GM18867 (cell line): ENCODE data around the gene FAM210A.

Experiments used
- ATAC-seq: cut with Tn5 transposase; IDR thresholded peaks from one replicate; pipeline ENCODE4 v1.9.1; 2021; ENCODE audit warnings: mild to moderate bottlenecking, moderate library complexity; ENCODE audit not compliant: unreplicated experiment

The FAM210A gene

DNA sequence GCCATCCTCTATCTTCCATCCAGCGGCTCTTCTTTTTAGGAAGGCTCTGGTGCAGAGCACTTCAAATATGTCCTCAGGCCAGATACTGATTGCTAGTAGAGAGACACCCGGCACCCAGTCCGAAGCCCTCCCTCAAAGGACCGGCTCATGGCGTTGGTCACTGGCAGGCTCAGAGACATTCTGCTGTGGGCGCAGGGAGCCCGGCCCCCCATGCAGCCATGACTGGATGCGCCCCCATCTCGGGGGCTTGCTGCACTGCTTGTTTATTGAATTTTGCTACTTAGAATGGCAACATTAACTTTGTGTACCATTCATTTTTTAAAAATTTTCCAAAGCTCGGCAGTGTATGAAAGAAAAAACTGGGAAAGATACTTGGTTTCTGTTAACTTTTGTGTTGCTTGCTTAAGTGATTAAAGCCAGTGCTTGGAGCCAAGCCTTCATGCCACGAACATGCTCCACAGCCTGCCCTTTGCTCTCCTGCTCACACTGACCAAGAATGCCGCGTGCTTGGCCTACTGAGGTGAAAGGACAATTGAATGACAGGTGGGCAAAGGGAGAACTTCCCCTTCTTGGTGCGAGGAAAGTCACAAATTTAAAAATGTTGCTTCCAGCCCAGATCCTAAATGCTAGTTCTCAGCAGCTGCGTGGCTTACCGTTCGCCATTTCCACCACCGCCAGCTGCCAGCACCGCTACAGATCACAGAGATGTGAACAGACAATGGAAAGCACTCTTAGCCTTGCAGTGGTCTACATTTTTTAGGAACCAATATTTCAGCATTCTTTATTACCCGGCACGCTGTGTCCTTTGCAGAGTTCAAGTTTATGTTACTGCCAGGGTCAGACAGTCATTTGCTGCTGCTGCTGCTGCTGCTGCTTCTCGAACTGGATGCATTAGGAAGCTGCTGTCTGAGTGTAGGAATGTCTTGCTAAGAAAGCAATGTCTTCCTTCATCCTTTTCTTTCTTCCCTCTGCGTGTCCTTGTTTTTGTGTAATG lies 76.7 kb downstream of the FAM210A start:
- ATAC-seq: no peak

DNA sequence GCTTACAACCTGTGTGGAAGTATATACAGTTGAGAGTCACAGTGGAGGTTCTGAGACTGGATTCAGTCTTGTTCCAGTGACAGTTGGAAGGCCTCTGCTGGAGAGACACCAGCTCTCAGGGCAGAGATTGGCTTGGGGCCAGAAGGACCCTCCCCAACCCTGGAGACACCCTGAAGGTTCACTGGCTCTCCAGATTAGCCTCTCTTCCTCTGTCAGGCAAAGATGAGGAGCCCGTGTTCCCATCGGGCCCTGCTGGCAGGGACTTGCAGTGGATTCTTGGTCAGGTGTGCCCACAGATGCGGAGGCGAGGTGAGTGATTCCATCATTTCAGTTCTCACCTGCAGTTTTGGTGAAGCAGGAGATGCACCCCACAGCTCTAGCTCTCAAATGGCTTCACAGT lies 78.6 kb downstream of the FAM210A start:
- ATAC-seq: no peak

DNA sequence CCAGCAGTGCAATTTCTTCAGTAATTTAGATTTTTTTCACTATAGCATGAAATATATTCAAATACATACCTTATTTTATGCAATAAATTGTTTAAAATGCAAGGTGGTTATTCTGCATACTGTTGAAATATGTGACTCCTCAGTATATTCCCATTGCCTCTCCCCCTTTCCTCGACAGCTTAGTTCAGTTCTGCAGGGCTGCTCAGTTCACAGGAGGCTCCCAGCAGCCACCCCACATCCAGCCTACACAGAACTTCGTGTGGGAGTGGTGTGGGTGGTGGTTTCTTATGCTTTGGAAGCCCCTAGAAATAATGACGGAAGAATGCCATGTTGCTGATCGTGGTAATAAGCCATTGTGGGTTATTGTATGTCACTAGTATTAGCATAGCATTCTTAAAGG lies 79.7 kb downstream of the FAM210A start:
- no peak for ATAC-seq

DNA sequence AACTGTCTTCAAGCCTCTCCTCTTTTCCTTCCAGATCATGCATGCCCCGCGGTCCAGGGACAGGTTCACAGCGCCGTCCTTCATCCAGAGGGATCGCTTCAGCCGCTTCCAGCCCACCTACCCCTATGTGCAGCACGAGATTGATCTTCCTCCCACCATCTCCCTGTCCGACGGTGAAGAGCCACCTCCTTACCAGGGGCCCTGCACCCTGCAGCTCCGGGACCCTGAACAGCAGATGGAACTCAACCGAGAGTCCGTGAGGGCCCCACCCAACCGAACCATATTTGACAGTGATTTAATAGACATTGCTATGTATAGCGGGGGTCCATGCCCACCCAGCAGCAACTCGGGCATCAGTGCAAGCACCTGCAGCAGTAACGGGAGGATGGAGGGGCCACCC lies 81.3 kb downstream of the FAM210A start:
- ATAC-seq: no peak

DNA sequence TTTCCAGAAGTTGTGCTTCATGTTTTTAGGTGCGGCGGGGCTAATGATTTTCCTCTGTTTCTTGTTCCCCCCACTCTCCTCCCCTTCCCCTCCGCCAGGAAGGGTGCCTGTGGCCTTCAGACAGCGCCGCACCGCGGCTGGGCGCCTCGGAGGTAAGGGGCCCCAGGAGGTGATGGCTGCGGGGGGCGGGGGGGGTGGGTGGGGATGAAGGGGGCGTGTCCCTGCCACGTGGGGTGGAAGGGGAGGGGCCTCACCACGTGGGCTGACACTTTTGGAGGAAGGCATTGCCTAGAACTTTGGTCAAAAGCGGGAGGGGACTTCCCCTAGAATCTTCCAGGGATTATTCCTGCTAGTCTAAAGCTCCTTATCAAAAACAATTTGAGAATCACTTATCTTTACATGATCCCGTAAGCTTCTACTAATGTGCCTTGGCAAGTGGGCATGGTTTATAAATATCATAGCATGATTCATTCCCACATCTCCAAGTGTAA lies 83.1 kb downstream of the FAM210A start:
- ATAC-seq: no peak

DNA sequence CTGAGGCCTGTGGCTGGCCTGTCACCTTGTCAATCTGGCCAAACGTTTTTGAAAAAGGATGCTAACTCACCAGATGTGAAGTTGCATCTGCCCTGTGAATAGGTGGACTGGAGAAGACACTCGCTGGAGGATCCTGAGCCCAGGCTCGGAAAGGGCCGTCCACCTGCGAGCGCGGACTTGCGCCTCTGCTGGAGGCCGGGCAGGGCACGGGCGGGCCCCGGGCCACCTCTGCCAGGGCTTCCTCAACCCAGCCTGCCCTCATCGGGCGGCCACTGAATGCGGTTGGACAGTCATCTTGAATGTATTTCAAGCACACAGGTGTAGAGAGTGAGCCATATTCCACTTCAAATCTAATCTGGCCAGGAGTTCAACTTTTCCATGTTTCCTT lies 83.9 kb downstream of the FAM210A start:
- ATAC-seq: no peak

DNA sequence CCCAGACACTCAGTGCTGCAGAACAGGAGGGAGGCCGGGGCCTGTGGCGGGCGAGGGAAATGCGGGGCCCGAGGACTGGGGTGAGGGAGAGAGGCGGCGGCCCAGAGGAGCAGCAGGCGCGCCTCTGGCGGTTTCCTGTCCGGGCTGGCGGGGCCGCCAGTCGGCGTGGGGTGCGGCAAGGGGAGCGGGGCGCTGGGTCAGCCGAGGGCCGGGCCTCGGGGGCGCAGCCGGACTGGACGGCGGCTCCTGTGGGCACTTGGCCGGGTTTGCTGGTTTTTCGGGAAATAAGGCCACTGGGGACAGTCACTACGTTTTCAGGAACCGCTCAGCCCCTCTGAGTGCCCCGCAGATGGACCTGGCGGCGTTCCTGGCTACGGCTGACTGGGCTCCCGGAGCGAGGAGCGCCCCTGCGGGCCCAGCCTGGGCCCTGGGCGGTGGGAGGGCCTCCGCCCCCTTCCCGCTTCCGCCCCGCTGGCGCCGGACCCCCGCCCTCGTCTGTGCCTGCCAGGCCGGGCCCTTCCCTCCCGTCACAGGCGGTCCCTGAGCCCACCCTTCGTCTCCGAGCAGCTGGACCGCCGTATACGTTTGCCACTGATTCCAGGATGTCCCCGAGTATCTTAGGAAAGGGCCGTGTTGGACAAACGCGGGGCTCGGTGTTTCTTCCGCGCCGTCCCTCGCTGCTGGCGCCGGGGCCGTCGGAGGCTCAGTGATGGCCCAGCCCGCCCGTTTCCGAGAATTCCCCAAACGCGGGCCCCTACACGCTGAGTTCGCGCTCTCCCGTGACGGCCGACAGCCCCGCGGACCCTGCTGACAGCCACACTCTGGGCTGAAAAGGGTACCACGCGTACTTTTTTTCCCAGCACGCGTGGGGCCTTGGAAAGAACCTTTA lies 84.6 kb downstream of the FAM210A start:
- no peak for ATAC-seq

DNA sequence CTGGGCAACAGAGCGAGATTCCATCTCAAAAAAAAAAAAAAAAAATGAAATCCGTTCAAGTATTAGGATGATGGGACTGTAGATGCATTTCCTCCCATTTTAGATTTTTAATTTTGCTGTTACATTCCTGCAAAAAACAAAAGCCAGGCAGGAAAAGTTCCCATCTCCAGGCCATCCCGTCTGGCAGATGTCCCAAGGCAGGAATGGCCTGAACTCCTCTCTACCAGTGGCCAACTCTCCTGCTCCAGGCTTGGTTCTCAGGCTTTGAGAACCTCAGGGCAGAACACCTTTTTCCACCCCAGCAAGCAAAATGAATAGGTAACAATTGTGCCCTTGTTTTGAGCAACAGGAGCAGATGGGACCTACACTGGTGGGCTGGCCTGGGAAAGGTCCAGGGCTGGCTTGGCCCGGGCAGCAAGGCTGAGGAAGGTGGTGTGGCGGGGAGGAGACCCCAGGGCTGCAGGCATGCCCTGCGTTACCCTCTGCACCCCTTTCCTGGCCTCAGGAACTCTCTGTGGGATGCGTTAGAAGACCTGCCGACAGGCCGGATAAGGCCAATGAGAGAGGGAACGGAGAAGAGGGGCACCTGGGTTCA lies 86.0 kb downstream of the FAM210A start:
- ATAC-seq: no peak

DNA sequence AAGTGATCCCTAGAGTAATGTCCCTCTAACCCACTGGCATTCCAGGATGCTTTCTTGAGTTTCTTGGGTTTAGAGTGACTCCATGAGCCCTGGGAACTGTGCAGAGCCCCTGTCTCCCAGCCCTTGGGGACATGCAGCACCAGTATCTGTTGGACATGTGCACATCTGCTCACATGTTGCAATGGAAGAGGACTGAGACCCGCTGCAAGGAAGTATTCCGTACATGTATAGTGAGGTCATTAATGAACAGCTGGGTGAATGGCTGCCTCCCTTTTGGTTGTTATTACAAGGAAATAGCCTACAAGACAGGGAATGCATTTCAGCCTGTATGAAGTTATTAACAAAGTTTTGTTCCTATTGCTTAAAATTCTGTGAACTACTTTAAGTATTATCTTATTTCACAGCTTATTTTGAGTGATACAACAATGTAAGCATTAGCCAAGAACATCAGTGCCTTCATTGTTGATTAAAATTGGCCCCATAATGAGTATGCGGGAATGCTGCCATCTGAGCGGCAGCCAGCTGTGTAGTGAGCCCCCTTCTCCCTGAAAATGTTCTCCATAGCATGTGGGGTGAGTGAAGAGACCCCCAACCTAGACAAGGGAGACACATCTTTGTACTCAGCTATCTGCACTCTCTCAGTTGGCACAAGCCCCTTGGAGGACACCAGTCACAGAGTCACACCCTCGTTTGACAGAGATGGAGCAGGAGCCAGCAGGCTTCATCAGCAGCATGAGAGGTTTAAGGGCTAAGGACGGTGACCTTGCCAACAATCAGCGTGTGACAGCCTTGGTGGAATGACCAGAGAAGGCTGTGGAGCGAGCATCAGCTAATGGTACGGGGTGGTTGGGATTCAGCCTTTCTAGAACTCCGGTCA lies 87.4 kb downstream of the FAM210A start:
- no peak for ATAC-seq

DNA sequence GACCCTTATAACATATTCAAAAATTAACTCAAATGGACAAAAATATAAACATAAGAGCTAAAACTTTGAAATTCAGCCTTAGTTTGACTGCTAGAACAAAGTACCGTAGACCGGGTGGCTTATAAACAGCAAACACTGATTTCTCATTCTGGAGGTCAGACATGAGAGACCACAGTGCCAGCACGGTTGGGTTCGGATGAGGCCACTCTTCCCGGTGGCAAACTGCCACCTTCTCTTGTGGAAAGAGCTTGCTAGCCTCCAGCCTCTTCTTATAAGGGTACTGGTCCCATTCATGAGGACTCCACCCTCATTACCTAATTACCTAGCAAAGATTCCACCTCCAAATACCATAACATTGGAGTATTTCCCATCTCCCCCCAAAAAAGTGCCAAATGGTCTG lies 91.3 kb downstream of the FAM210A start:
- no peak for ATAC-seq

DNA sequence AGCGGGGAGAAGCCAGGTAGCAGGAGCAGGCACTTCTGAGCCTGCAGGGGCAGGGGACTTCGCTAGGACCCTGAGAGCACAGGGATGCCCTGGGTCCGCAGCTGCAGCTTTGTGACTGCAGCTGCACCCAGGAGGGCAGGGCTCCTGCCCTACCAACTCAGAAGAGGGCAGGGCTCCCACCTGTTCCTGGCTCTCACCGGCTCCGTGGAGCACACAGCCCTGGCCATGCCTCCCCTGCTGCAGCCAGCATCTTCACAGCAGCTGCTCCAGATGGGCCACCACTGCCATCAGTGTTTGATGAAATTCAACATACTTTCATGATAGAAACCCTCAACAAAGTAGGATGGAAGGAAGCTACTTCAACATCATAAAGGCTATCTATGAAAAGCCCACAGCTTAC lies 92.7 kb downstream of the FAM210A start:
- ATAC-seq: no peak

DNA sequence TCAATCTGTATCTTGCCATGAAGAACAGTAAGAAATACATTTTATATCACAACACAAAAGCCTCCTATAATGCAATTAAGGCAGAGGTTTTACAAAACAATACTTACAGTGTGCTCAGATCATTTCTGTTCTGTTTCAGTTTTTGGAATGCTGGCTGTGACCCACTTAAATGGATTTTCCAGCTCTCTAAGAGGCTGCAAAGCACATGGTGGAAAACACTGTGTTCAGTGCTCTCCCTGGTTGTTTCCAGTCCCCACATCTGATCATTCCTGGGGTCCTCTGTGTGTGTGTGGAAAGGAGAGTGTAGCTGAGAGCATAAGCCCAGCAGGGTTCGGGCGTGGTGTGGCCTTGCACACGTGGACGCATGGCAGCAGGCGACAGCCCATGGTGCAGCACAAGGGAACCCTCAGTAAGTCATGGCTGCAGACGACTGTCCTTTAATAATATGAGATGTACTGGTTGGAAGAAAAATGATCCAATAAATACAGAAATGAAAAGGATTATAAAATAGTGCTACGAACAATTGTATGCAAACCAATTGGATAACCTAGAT lies 95.6 kb downstream of the FAM210A start:
- no peak for ATAC-seq

DNA sequence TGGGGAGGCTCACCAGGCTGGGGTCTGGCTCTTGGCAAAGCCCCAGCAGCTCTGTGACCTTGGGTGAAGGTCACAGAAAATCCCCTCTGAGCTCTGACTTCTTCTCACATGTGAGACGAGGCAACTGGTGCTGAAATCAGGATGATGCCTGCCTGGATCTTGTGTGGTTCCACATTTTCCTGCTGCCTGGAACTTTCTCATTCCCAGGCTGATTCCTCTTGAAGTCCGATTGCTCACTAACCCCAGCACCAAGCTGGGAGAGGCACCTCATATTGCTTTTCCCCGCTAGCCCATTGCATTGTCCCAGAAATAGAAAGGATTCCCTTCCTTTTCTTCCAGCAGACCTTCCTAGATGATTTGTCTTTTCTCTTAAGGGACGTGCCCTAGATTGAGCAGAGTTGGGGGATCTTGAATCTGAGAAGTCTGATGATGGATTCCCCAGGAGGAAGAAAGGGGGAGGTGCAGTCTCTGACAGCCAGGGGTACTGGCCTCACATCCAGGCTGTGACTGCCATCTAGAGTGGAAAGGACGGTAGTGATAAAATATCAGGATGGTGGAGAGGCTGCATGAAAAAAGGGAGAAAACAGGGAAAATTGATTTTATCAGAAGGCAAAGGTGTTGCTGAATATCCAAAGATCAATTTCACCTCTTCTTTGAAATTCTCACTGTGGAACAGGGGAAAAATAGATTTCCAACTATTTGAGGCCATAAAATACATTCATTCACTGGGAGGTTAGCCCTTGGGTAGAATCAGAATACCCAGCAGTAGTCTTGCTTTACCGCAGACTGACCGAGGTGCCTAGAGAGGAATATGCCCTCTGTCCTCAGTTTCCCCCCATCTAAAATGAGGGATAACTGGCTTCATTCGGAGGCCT lies 96.3 kb downstream of the FAM210A start:
- peak; percentile 81 for ATAC-seq

DNA sequence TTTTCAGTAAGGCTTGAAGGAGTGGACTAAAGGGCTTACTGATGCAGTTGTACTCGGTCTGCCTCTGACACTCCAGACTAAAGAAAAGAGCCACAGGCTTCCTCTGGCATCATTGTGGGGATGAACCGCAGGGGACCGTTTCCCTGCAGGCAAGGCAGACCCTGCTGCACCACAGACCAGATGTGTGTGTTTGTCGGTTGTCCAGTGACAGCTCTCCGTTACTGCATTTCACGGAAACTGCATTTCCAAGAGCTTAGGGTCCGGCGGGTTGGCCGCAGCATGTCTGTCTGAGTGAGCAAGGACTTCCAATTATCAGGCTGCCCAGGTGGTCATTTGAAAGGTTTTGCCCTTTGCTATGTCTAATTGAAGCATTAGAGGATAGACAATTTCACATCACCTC lies 98.1 kb downstream of the FAM210A start:
- no peak for ATAC-seq

DNA sequence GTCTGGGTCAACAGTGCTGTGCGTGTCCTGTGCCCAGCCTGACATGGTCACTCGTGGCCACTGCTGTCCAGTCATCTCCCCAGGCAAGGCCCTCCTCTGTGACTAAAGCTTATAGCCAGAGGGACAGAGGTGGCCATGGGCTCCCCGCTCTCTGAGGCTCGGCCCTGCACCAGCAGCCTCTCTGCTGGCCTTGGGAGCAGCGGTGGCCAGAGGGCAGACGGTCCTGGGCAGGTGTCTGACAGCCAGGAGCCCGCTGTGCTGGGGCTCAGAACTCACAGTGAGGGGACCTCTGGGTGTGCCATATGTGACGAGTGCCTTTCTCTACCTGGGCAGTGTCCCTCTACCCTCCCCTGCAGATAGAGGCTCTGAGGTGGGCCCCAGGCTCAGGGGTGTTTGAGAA lies 98.7 kb downstream of the FAM210A start:
- ATAC-seq: no peak

DNA sequence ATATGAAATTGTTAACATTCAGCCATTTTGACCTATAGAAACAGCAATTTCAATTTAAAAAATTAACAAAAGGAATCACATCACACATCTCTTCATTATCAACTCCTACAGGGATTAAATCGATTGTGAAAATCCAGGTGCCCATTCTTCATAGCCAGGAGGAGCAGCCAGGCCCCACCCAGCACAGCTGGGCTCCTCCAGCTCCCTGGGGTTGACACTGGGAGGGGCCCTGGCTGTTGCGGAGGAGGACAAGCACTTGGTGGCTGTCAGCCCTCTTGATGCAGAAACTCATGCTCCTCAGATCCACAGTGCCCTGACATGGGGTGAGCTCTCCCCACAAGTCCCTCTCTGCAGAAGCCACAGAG lies 99.8 kb downstream of the FAM210A start:
- no peak for ATAC-seq

DNA sequence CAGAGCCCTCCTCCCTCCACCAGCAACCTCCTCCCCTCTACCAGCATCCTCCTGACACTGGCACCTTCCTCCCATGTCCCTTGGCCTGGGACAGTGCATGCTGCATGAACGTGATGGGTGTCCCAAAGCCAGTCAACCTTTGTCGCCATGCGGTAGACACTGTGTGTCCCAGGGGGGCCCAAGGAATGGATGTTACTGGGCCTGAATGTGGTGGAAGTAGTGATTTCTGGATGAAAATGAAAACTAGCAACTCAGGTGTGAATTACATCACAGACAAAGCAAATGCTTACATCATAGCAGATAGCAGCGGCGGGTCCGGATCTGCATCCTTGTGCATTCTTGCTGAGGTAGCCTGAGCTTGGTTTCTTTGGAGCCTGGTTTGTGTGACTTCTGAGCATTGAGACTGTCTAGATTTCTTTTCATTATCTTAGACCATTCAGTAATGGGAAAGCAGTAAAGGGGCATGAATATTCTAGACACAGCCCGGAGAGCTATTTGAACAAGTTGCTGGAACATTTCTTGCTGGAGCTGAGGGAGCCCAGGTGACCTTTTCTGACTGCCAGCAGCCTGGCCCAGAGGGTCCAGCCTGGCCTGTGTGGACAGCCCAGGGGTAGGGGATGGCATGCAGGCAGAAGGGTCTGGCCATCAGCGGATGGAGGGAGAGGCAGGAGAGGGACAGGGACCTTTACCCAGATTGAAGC lies 100.4 kb downstream of the FAM210A start:
- ATAC-seq: no peak

DNA sequence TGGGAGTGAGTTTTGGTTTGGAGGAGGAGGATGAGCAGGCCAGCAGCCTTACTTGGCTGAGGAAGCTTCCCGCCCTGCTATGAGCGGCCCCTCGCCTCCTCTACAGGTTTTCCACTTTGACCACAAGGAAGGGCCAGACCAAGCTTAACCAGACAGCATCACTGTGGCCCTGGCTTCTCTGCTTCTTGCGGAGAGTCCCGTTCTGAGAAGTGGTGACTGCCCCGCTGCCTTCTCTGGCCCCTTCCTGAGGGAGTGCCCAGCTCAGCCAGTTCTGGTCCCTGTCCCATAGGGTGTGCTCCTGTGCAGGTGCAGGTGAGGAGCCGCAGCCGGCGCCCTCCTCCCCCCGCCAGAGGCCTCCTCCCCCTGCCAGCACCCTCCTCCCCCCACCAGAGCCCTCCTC lies 101.0 kb downstream of the FAM210A start:
- no peak for ATAC-seq
